Esophagus squamous epithelium (tissue), 5 donors: ENCODE measurements around the gene KLK5. TPM values are rescaled to one million over a fixed set of nuclear protein-coding genes. Genes with fewer than 3 reads are reported as not detected.

Experiments used
- DNase-seq: peaks from one replicate; lab custom pipeline; 2025; lab: John Stamatoyannopoulos, UW
- H3K27ac ChIP-seq, 4 donors: fragments of 200-600 bp; sonication (generic); one replicate each; pipeline ENCODE4 v1.5.1; 2016 to 2019; ENCODE audit warnings: mild to moderate bottlenecking in 1 of 4
- H3K27me3 ChIP-seq, 4 donors: fragments of 200-600 bp; sonication (generic); 1 replicate in 3 of 4; 2 replicates in 1 of 4; pipeline versions ENCODE4 v1.5.1 to v1.6.0; 2017 to 2021; ENCODE audit warnings: antibody characterized with exemption in 1 of 4
- H3K36me3 ChIP-seq, 3 donors: fragments of 200-600 bp; sonication (generic); one replicate each; pipeline ENCODE4 v1.5.1; 2016 to 2019
- H3K4me1 ChIP-seq, 3 donors: fragments of 200-600 bp; sonication (generic); one replicate each; pipeline ENCODE4 v1.5.1; 2017 to 2019
- H3K4me3 ChIP-seq, 4 donors: fragments of 200-600 bp; sonication (generic); 1 replicate in 3 of 4; 2 replicates in 1 of 4; pipeline ENCODE4 v1.5.1; 2016 to 2019; ENCODE audit warnings: mild to moderate bottlenecking in 2 of 4, moderate library complexity in 1 of 4
- H3K9me3 ChIP-seq, 3 donors: fragments of 200-600 bp; sonication (generic); one replicate each; pipeline ENCODE4 v1.5.1; 2016 to 2019
- POLR2A ChIP-seq, 4 donors: fragments of 450-650 bp; IDR thresholded peaks; one replicate each; pipeline ENCODE4 v1.6.1; 2017; ENCODE audit warnings: antibody characterized with exemption in 4 of 4, mild to moderate bottlenecking in 4 of 4, moderate library complexity in 3 of 4
- WGBS, 2 donors: methylation state at CpG; one replicate each; pipeline ENCODE4 v1.1.5; 2018; 5-methylcytosine and 5-hydroxymethylcytosine counted together
- intact Hi-C: fragments of 100-400 bp; cut with DNase I; formaldehyde crosslinking; loops from one replicate; pipeline ENCODE4 v1.15.0; 2022
- total RNA-seq, 4 donors: library from RNA; depleted of rRNA; stranded (reverse); fragments of >200 nt; gene quantifications; one replicate each; pipeline ENCODE4 v1.1.0, GENCODE V29; 2016
- TF ChIP-seq, protein P1 (sequence below), 6 experiments: fragments of 450-650 bp in 4 of 6; fragments of 200-600 bp in 2 of 6; sonication (generic) in 2 of 6; IDR thresholded peaks; one replicate each; pipeline ENCODE4 v1.5.1; 2016 to 2019; ENCODE audit warnings: antibody characterized with exemption in 6 of 6, mild to moderate bottlenecking in 4 of 6, moderate library complexity in 4 of 6
- donor health status: DM: yes; HTN: yes; CAD: no.

The KLK5 gene
- total RNA-seq, 4 donors from 2014 or later: 5.9 to 84.7 (median 49.9) TPM

DNA sequence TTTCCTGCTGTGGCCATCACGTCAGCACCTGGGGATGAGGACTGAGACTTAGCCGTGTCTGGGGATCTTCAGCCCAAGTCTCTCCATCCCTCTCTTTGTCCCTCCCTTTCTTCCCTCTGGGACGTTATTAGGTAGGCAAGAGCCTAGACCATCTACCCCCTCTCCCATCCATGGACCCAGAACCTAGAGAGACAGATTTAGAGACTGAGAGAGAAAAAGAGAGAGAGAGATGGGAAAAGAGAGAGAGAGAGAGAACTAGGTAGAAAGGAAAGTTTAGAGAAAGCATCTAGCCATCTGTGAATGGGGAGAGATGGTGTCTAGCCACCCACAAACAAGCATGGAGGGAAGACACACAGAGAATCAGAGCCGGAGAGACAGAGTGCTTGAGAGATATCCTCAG is 42.1 kb downstream of the KLK5 start:
- Histone ChIP-seq H3K9me3 (no peaks in the 10 kb centered on the region), H3K27me3 (peaks cover 0 to 96% (median 16%) of the 10 kb centered on the region in 4 donors), H3K36me3 (no peaks in the 10 kb centered on the region), H3K27ac (no peak overlapping the region), H3K4me1 (peaks cover 0 to 18% (median 10%) of the 10 kb centered on the region in 3 donors), H3K4me3 (no peak overlapping the region)
- 39 to 42% methylated on average over 2 to 3 of the region's 4 CpGs for WGBS, 2 donors
- TF ChIP-seq, protein P1, sequence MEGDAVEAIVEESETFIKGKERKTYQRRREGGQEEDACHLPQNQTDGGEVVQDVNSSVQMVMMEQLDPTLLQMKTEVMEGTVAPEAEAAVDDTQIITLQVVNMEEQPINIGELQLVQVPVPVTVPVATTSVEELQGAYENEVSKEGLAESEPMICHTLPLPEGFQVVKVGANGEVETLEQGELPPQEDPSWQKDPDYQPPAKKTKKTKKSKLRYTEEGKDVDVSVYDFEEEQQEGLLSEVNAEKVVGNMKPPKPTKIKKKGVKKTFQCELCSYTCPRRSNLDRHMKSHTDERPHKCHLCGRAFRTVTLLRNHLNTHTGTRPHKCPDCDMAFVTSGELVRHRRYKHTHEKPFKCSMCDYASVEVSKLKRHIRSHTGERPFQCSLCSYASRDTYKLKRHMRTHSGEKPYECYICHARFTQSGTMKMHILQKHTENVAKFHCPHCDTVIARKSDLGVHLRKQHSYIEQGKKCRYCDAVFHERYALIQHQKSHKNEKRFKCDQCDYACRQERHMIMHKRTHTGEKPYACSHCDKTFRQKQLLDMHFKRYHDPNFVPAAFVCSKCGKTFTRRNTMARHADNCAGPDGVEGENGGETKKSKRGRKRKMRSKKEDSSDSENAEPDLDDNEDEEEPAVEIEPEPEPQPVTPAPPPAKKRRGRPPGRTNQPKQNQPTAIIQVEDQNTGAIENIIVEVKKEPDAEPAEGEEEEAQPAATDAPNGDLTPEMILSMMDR (IDR thresholded peaks at IDR 0.05): no peak
- TF ChIP-seq POLR2A (IDR thresholded peaks at IDR 0.05): no peak
- intact Hi-C loops: no loop called here
- DNase-seq: no peak

DNA sequence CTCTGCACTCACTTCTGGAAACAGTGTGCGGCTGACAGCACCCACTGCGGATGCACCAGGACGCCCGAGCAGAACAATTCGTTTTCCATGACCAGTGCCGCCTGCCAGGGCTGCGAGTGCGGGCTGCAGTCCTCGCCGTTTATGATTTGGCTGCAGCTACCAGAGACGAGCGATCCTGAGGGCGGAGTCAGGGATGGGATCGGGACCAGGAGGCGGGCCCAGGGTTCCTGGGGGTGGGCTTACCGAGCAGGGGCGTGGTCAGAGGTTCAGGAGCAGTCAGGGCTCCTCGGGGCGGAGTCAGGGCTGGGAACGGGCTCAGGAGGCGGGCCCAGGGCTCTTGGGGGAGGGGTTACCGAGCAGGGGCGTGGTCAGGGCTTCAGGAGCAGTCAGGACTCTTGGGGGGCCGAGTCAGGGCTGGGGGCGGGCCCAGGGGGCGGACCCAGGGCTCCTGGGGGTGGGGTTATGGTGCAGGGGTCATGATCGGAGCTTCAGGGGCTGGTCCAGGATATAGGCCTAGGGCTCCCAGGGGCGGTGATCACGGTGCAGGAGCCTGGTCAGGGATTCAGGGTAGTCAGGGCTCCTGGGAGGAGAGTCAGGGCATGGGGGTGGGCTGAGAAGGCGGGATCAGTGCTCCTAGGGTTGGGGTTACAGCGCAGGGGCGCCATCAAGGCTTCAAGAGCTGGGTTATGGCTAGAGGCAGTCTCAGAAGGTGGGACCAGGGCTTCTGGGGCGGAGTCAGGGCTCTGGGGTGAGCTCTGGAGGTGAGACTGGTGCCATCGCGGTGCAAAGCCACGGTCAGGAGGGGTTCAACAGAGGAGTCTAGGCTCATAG is 43.4 kb downstream of the KLK5 start:
- no peaks in the 10 kb centered on the region for H3K9me3 ChIP-seq
- no peaks in the 10 kb centered on the region for H3K36me3 ChIP-seq
- intact Hi-C loops: no loop called here
- no peak for TF ChIP-seq POLR2A (IDR thresholded peaks at IDR 0.05)
- TF ChIP-seq, protein P1 (IDR thresholded peaks at IDR 0.05): no peak
- DNase-seq: no peak
- H3K4me3 ChIP-seq: no peak overlapping the region
- peaks cover 0 to 95% (median 16%) of the 10 kb centered on the region in 4 donors for H3K27me3 ChIP-seq
- H3K27ac ChIP-seq: no peak overlapping the region
- H3K4me1 ChIP-seq: peaks cover 0 to 18% (median 10%) of the 10 kb centered on the region in 3 donors
- 4 to 8% methylated on average over 9 to 22 of the region's 36 CpGs for WGBS, 2 donors

DNA sequence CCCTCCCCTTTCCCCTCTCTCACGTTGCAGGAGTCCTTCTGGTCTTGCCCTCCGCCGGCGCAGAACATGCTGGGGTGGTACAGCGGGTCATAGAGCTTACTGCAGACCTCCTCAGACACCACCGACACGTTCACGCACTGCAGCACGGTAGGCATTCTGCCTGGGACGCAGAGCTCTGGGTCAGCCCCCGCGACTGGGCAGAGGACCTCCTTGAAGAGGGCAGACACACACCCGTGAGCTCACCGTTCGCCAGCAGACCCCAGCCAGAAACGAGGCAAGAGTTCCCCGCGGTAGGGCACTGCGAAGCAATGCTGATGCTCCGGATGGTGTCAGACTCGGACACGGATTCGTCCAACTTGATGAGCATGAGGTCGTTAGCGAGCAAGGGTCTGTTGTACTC is 44.5 kb downstream of the KLK5 start:
- intact Hi-C loops: no loop called here
- Histone ChIP-seq H3K9me3 (no peaks in the 10 kb centered on the region), H3K27ac (no peak overlapping the region), H3K4me1 (peaks cover 0 to 18% (median 10%) of the 10 kb centered on the region in 3 donors), H3K4me3 (no peak overlapping the region), H3K36me3 (no peaks in the 10 kb centered on the region), H3K27me3 (peaks cover 0 to 94% (median 16%) of the 10 kb centered on the region in 4 donors)
- DNase-seq: no peak
- TF ChIP-seq, protein P1 (IDR thresholded peaks at IDR 0.05): no peak
- no peak for TF ChIP-seq POLR2A (IDR thresholded peaks at IDR 0.05)
- WGBS, 2 donors: 76 to 90% methylated on average over 10 to 20 of the region's 25 CpGs

DNA sequence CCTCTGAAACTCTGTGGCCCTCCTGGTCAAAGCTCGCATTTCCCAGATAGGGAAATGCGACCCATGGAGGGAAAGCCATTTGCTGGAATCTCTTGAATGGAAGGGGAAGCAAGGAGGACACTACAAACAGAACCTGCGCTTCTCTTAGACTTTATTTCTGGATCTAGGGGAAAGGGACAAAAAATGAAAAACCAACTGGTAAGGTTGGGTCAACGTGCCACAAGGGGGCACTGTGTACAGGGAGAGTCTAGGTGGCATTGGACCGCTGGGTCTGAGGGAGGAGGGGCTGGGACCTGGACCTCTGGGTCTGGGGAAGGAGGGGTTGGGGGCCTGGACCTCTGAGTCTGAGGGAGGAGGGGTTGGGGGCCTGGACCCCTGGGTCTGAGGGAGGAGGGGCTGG is 46.6 kb downstream of the KLK5 start:
- Histone ChIP-seq H3K27me3 (peaks cover 0 to 78% (median 11%) of the 10 kb centered on the region in 4 donors), H3K4me1 (peaks cover 0 to 11% (median 6%) of the 10 kb centered on the region in 3 donors), H3K4me3 (no peak overlapping the region), H3K36me3 (no peaks in the 10 kb centered on the region), H3K9me3 (no peaks in the 10 kb centered on the region), H3K27ac (no peak overlapping the region)
- no peak for DNase-seq
- 14 to 23% methylated on average over 4 to 5 of the region's 5 CpGs for WGBS, 2 donors
- intact Hi-C loops: no loop called here
- TF ChIP-seq, protein P1 (IDR thresholded peaks at IDR 0.05): peak in 5 of 6 experiments; percentile 18 to 51 (median 36)
- no peak for TF ChIP-seq POLR2A (IDR thresholded peaks at IDR 0.05)

DNA sequence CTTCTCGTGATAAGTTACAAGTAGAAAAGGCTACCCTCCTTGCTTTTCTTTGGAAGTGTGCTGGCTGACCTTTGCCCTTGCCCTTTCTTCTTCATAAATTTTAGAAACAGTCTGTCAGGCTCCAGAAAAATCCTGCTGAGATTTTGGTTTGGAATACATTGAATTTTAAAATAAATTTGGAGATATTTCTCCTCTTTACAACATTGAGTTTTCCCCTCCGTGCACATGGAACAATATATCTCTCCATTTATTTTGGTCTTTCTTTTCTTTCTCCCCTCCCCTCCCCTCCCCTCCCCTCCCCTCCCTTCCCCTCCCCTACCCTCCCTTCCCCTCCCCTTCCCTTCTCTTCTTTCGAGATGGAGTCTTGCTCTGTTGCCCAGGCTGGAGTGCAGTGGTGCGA is 50.2 kb downstream of the KLK5 start:
- WGBS, 2 donors: 44 to 80% methylated on average over 3 to 4 of the region's 4 CpGs

More for the DNA sequence above, 50.2 kb downstream of the KLK5 start:
- H3K9me3 ChIP-seq: no peaks in the 10 kb centered on the region
- H3K27me3 ChIP-seq: peaks cover 0 to 71% (median 0%) of the 10 kb centered on the region in 4 donors
- H3K4me3 ChIP-seq: no peak overlapping the region
- no peaks in the 10 kb centered on the region for H3K36me3 ChIP-seq
- H3K27ac ChIP-seq: no peak overlapping the region
- intact Hi-C loops: no loop called here
- DNase-seq: no peak
- no peaks in the 10 kb centered on the region for H3K4me1 ChIP-seq
- no peak for TF ChIP-seq POLR2A (IDR thresholded peaks at IDR 0.05)
- TF ChIP-seq, protein P1 (IDR thresholded peaks at IDR 0.05): no peak
